ENCODE measurements around the gene RUFY2.
A peak's percentile ranks its signal among the peaks of the same experiment; 100 is the strongest.
"Not testable (repeated sequence)": the region's sequence is repeated elsewhere in the genome, so short reads cannot be mapped to it uniquely, and the experiment has no call there.

The RUFY2 gene

GRCh38 chr10:68406815-68407548, at the start of gene RUFY2:
TSS of gene RUFY2 (minus strand) at chr10:68407277. CDS start at chr10:68407189, 88 bp downstream.
- Histone ChIP-seq H3K4me3 (ENCODE audit: low read depth, low read length) (peak within 1 kb of the TSS; percentile 99), H3K27ac (peak within 1 kb of the TSS; percentile 95), H3K27me3 (replicated peaks) (no peaks in the 10 kb centered on the region), H3K36me3 (replicated peaks) (no peaks in the 10 kb centered on the region)
- DNase-seq: peak; percentile 59
- TF ChIP-seq CTCF (IDR thresholded peaks at IDR 0.05; ENCODE audit: low read depth, low read length, missing control alignments): peak; percentile 48
- in situ Hi-C loops (cut with HindIII; ENCODE audit: low pct_ligation_motif_present, low sequenced_read_pairs): no loop called here

GRCh38 chr10:68449698-68450097, 42.6 kb upstream of the RUFY2 start:
- H3K36me3 ChIP-seq (replicated peaks); H3K4me3 ChIP-seq (ENCODE audit: low read depth, low read length); H3K27me3 ChIP-seq (replicated peaks); in situ Hi-C loops (cut with HindIII; ENCODE audit: low pct_ligation_motif_present, low sequenced_read_pairs): not testable (repeated sequence)
- H3K27ac ChIP-seq: peak overlapping the region; percentile 23
- peak; percentile 75 for DNase-seq

- no peaks in the 10 kb centered on the region for H3K27me3 ChIP-seq (replicated peaks)
- no peak for TF ChIP-seq CTCF (IDR thresholded peaks at IDR 0.05; ENCODE audit: low read depth, low read length, missing control alignments)
- in situ Hi-C loops (cut with HindIII; ENCODE audit: low pct_ligation_motif_present, low sequenced_read_pairs): no loop called here
- no peak for DNase-seq
- no peaks in the 10 kb centered on the region for H3K36me3 ChIP-seq (replicated peaks)
- no peak overlapping the region for H3K4me3 ChIP-seq (ENCODE audit: low read depth, low read length)
- no peak overlapping the region for H3K27ac ChIP-seq
These were observed 39.1 kb upstream of the RUFY2 start for GRCh38 chr10:68446179-68446578.

GRCh38 chr10:68442971-68443370, 35.9 kb upstream of the RUFY2 start:
- in situ Hi-C loops (cut with HindIII; ENCODE audit: low pct_ligation_motif_present, low sequenced_read_pairs): no loop called here
- Histone ChIP-seq H3K27ac (no peak overlapping the region), H3K27me3 (replicated peaks) (no peaks in the 10 kb centered on the region), H3K36me3 (replicated peaks) (no peaks in the 10 kb centered on the region), H3K4me3 (ENCODE audit: low read depth, low read length) (no peak overlapping the region)
- no peak for TF ChIP-seq CTCF (IDR thresholded peaks at IDR 0.05; ENCODE audit: low read depth, low read length, missing control alignments)
- no peak for DNase-seq

- Histone ChIP-seq H3K27me3 (replicated peaks) (no peaks in the 10 kb centered on the region), H3K27ac (no peak overlapping the region), H3K4me3 (ENCODE audit: low read depth, low read length) (no peak overlapping the region), H3K36me3 (replicated peaks) (peaks cover 5% of the 10 kb centered on the region)
- TF ChIP-seq CTCF (IDR thresholded peaks at IDR 0.05; ENCODE audit: low read depth, low read length, missing control alignments): no peak
- DNase-seq: no peak
- in situ Hi-C loops (cut with HindIII; ENCODE audit: low pct_ligation_motif_present, low sequenced_read_pairs): no loop called here
These were observed 33.8 kb upstream of the RUFY2 start for GRCh38 chr10:68440898-68441297.

GRCh38 chr10:68435803-68436202, 28.7 kb upstream of the RUFY2 start:
- Histone ChIP-seq H3K27me3 (replicated peaks) (no peaks in the 10 kb centered on the region), H3K27ac (no peak overlapping the region), H3K36me3 (replicated peaks) (peaks cover 5% of the 10 kb centered on the region), H3K4me3 (ENCODE audit: low read depth, low read length) (no peak overlapping the region)
- no peak for DNase-seq
- TF ChIP-seq CTCF (IDR thresholded peaks at IDR 0.05; ENCODE audit: low read depth, low read length, missing control alignments): no peak
- in situ Hi-C loops (cut with HindIII; ENCODE audit: low pct_ligation_motif_present, low sequenced_read_pairs): no loop called here
